ENCODE results near the gene TMUB2.

Gene TMUB2

GRCh38 chr17:44213403-44214229, 26.8 kb downstream of the TMUB2 start:
- H3F3A ChIP-seq (ENCODE audit: low read depth), result no peaks in the 10 kb centered on the region
- TF ChIP-seq EZH2phosphoT487 (IDR thresholded peaks at IDR 0.05; ENCODE audit: borderline replicate concordance), result no peak
- no peak for TF ChIP-seq CTCF (conservative IDR thresholded peaks at IDR 0.05; ENCODE audit: low read length)
- H3K9me3 ChIP-seq (ENCODE audit: insufficient read depth, low read depth, low read length), result no peaks in the 10 kb centered on the region
- peaks cover 49% of the 10 kb centered on the region for H3K79me2 ChIP-seq (ENCODE audit: insufficient read depth, low read length)
- H3K4me3 ChIP-seq (ENCODE audit: low read length, poor library complexity, severe bottlenecking), result no peak overlapping the region
- no peak overlapping the region for H2AFZ ChIP-seq (ENCODE audit: low read length)
- H3K36me3 ChIP-seq (ENCODE audit: insufficient read depth, low read length), result peaks cover 71% of the 10 kb centered on the region; the same call in 1 of the 2 replicates
- H3K4me2 ChIP-seq (ENCODE audit: low read depth, low read length, poor library complexity, severe bottlenecking), result no peak overlapping the region
- H3K4me1 ChIP-seq (ENCODE audit: insufficient read depth, low read length, poor library complexity, severe bottlenecking), result peaks cover 28% of the 10 kb centered on the region
- no peaks in the 10 kb centered on the region for H3K27me3 ChIP-seq (ENCODE audit: insufficient read depth, low read length, poor library complexity, severe bottlenecking)
- H3K9ac ChIP-seq (ENCODE audit: low read depth, low read length, poor library complexity, severe bottlenecking), result no peak overlapping the region
- H4K20me1 ChIP-seq (ENCODE audit: insufficient read depth, low read length, poor library complexity, severe bottlenecking), result peaks cover 41% of the 10 kb centered on the region
- no peaks in the 10 kb centered on the region for H3K9me2 ChIP-seq (replicated peaks; ENCODE audit: low read depth, low read length)

GRCh38 chr17:44214230-44214494, 27.4 kb downstream of the TMUB2 start:
- Histone ChIP-seq H3K9me3 (ENCODE audit: insufficient read depth, low read depth, low read length) (no peaks in the 10 kb centered on the region), H3K27me3 (ENCODE audit: insufficient read depth, low read length, poor library complexity, severe bottlenecking) (no peaks in the 10 kb centered on the region), H3K9ac (ENCODE audit: low read depth, low read length, poor library complexity, severe bottlenecking) (no peak overlapping the region), H3K36me3 (ENCODE audit: insufficient read depth, low read length) (peaks cover 65% of the 10 kb centered on the region; the same call in 1 of the 2 replicates), H3K9me2 (replicated peaks; ENCODE audit: low read depth, low read length) (no peaks in the 10 kb centered on the region), H2AFZ (ENCODE audit: low read length) (no peak overlapping the region), H4K20me1 (ENCODE audit: insufficient read depth, low read length, poor library complexity, severe bottlenecking) (peaks cover 41% of the 10 kb centered on the region), H3K4me1 (ENCODE audit: insufficient read depth, low read length, poor library complexity, severe bottlenecking) (peaks cover 28% of the 10 kb centered on the region), H3K4me3 (ENCODE audit: low read length, poor library complexity, severe bottlenecking) (no peak overlapping the region), H3F3A (ENCODE audit: low read depth) (no peaks in the 10 kb centered on the region), H3K79me2 (ENCODE audit: insufficient read depth, low read length) (peaks cover 49% of the 10 kb centered on the region), H3K4me2 (ENCODE audit: low read depth, low read length, poor library complexity, severe bottlenecking) (no peak overlapping the region)
- TF ChIP-seq EZH2phosphoT487 (IDR thresholded peaks at IDR 0.05; ENCODE audit: borderline replicate concordance) (no peak), CTCF (conservative IDR thresholded peaks at IDR 0.05; ENCODE audit: low read length) (no peak)

- Histone ChIP-seq H4K20me1 (ENCODE audit: insufficient read depth, low read length, poor library complexity, severe bottlenecking) (peaks cover 41% of the 10 kb centered on the region), H3K36me3 (ENCODE audit: insufficient read depth, low read length) (peaks cover 58% of the 10 kb centered on the region; the same call in 1 of the 2 replicates), H3K4me3 (ENCODE audit: low read length, poor library complexity, severe bottlenecking) (no peak overlapping the region), H3K9me2 (replicated peaks; ENCODE audit: low read depth, low read length) (no peaks in the 10 kb centered on the region), H3K9ac (ENCODE audit: low read depth, low read length, poor library complexity, severe bottlenecking) (no peak overlapping the region), H3K4me1 (ENCODE audit: insufficient read depth, low read length, poor library complexity, severe bottlenecking) (peaks cover 28% of the 10 kb centered on the region), H3K79me2 (ENCODE audit: insufficient read depth, low read length) (peaks cover 49% of the 10 kb centered on the region), H3K4me2 (ENCODE audit: low read depth, low read length, poor library complexity, severe bottlenecking) (no peak overlapping the region), H3F3A (ENCODE audit: low read depth) (no peaks in the 10 kb centered on the region), H2AFZ (ENCODE audit: low read length) (no peak overlapping the region), H3K9me3 (ENCODE audit: insufficient read depth, low read depth, low read length) (no peaks in the 10 kb centered on the region), H3K27me3 (ENCODE audit: insufficient read depth, low read length, poor library complexity, severe bottlenecking) (no peaks in the 10 kb centered on the region)
- TF ChIP-seq EZH2phosphoT487 (IDR thresholded peaks at IDR 0.05; ENCODE audit: borderline replicate concordance) (no peak), CTCF (conservative IDR thresholded peaks at IDR 0.05; ENCODE audit: low read length) (no peak)
Measured at GRCh38 chr17:44214896-44215295, 28.1 kb downstream of the TMUB2 start.

Measured in Loucy (cell line).